ENCODE measurements around the gene MYO5B. TPM values are rescaled to one million over a fixed set of nuclear protein-coding genes. Genes with fewer than 3 reads are reported as not detected.

Gene MYO5B
- total and polyA plus RNA-seq, 9 donors: 0.83 to 3.3 (median 1.3) TPM

- Histone ChIP-seq H3K9me3 (replicated peaks; ENCODE audit: control insufficient read depth, low read depth, low read length) (no peaks in the 10 kb centered on the region), H3K27ac (ENCODE audit: low read length) (no peak overlapping the region), H3K4me3 (ENCODE audit: low read length) (no peak overlapping the region), H3K36me3 (ENCODE audit: control insufficient read depth, insufficient read depth, low read length) (no peaks in the 10 kb centered on the region), H3K27me3 (ENCODE audit: control insufficient read depth, insufficient read depth, low read length) (no peaks in the 10 kb centered on the region), H3K4me1 (ENCODE audit: control insufficient read depth, insufficient read depth, low read length) (peaks cover 57% of the 10 kb centered on the region)
- no peak for DNase-seq
- 82% methylated on average over 8 of the region's 8 CpGs for WGBS (ENCODE audit: insufficient coverage)
Measured at GRCh38 chr18:49847524-49847923, 347.4 kb downstream of the MYO5B start.

DNA sequence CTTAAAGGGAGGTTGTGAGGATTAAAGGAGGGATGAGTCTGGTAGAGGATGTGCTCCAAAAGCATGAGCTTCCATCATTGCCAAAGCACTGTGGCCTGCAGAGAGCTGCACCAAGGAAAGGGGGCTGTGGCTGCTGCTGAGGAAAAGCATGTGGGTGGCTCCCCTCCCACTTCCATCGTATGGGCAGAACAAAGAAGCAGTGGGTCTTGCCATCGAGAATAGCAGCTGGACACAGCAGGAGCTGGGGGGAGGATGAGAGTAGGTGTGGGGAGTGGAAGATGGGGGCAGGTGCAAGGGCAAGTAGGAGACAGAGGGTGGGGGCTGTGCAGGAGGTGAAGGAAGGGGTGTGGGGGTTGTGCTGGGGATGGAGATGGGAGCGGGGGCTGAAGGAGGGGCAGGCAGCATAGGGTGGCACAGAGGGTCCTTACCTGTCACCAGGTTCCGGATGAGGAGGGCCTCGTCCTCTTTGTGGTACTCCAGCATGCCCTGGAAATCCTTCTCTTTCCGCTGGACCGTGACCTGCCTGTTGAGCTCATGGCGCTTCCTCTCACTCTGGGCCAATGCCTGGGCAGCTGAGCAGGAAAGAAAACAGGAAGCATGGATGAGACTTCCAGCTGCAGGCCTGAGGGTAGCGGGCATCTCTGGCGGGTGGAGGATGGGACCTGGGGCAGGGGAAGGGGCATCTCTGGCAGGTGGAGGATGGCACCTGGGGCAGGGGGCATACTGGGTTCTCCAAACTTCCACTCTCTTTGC, 348.1 kb downstream of the MYO5B start:
- 71% methylated on average over 9 of the region's 10 CpGs for WGBS (ENCODE audit: insufficient coverage)
- no peak overlapping the region for H3K27ac ChIP-seq (ENCODE audit: low read length)
- H3K4me1 ChIP-seq (ENCODE audit: control insufficient read depth, insufficient read depth, low read length): peaks cover 61% of the 10 kb centered on the region
- H3K27me3 ChIP-seq (ENCODE audit: control insufficient read depth, insufficient read depth, low read length): no peaks in the 10 kb centered on the region
- no peak for DNase-seq
- H3K4me3 ChIP-seq (ENCODE audit: low read length): no peak overlapping the region
- H3K36me3 ChIP-seq (ENCODE audit: control insufficient read depth, insufficient read depth, low read length): no peaks in the 10 kb centered on the region
- H3K9me3 ChIP-seq (replicated peaks; ENCODE audit: control insufficient read depth, low read depth, low read length): no peaks in the 10 kb centered on the region

- H3K4me1 ChIP-seq (ENCODE audit: control insufficient read depth, insufficient read depth, low read length): peaks cover 65% of the 10 kb centered on the region
- peak; percentile 56 for DNase-seq
- no peaks in the 10 kb centered on the region for H3K36me3 ChIP-seq (ENCODE audit: control insufficient read depth, insufficient read depth, low read length)
- H3K27me3 ChIP-seq (ENCODE audit: control insufficient read depth, insufficient read depth, low read length): no peaks in the 10 kb centered on the region
- 16% methylated on average over 5 of the region's 5 CpGs for WGBS (ENCODE audit: insufficient coverage)
- no peaks in the 10 kb centered on the region for H3K9me3 ChIP-seq (replicated peaks; ENCODE audit: control insufficient read depth, low read depth, low read length)
- no peak overlapping the region for H3K4me3 ChIP-seq (ENCODE audit: low read length)
- H3K27ac ChIP-seq (ENCODE audit: low read length): no peak overlapping the region
Measured at GRCh38 chr18:49846361-49846662, 348.6 kb downstream of the MYO5B start.

- Histone ChIP-seq H3K27ac (ENCODE audit: low read length) (peak overlapping the region; percentile 32), H3K4me3 (ENCODE audit: low read length) (no peak overlapping the region), H3K9me3 (replicated peaks; ENCODE audit: control insufficient read depth, low read depth, low read length) (no peaks in the 10 kb centered on the region), H3K36me3 (ENCODE audit: control insufficient read depth, insufficient read depth, low read length) (no peaks in the 10 kb centered on the region), H3K27me3 (ENCODE audit: control insufficient read depth, insufficient read depth, low read length) (no peaks in the 10 kb centered on the region), H3K4me1 (ENCODE audit: control insufficient read depth, insufficient read depth, low read length) (peaks cover 68% of the 10 kb centered on the region)
- WGBS (ENCODE audit: insufficient coverage): 46% methylated on average over 5 of the region's 6 CpGs
- DNase-seq: peak; percentile 75
Measured at GRCh38 chr18:49845629-49846360, 349.2 kb downstream of the MYO5B start.

DNA sequence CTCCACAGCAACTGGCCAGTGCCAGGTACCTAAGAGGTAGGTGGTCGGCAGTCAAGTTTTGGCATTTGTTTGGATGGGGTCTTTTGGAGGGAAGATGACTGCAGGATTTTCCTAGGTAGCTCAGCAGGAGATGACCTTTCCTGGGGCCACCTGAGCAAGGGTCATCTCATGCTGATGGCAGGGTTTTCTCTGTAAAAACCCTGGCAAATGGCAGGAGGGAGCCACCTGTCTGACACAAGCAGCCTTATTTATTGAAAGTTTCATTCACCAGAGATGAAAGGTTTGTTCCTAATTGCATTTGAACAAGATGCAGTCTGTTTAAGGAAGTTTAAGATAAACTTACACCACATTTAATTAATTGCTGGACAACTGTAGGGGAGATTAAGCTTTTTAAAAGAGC, 350.0 kb downstream of the MYO5B start:
- Histone ChIP-seq H3K9me3 (replicated peaks; ENCODE audit: control insufficient read depth, low read depth, low read length) (no peaks in the 10 kb centered on the region), H3K4me3 (ENCODE audit: low read length) (no peak overlapping the region), H3K36me3 (ENCODE audit: control insufficient read depth, insufficient read depth, low read length) (no peaks in the 10 kb centered on the region), H3K27me3 (ENCODE audit: control insufficient read depth, insufficient read depth, low read length) (no peaks in the 10 kb centered on the region), H3K27ac (ENCODE audit: low read length) (no peak overlapping the region), H3K4me1 (ENCODE audit: control insufficient read depth, insufficient read depth, low read length) (peaks cover 66% of the 10 kb centered on the region)
- no CpG with 5 or more reads among the region's 1 CpG for WGBS (ENCODE audit: insufficient coverage)
- DNase-seq: no peak

- peak overlapping the region; percentile 74 for H3K27ac ChIP-seq (ENCODE audit: low read length)
- peaks cover 58% of the 10 kb centered on the region for H3K4me1 ChIP-seq (ENCODE audit: control insufficient read depth, insufficient read depth, low read length)
Measured at GRCh38 chr18:49843778-49844625, 350.9 kb downstream of the MYO5B start.

DNA sequence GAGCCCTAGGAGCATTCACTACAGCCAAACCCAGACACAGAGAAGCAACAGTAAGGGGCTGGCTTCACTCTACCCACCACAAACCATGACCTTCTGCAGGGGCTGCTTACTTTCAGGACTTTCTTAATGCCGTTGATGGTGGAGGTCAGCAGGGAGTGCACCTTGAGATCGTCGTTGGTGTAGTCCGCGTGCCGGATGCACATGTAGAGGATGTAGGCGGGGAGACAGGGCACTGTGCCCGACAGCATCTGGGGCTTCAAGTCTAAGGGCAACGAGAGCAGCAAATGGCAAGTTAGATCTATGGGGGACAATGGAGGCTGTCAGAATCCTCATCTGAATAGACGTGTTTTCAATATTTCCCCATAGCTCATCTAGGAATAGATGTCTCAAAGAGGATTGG, 351.8 kb downstream of the MYO5B start:
- no peak overlapping the region for H3K27ac ChIP-seq (ENCODE audit: low read length)

More at GRCh38 chr18:49843778-49844625, 350.9 kb downstream of the MYO5B start:
- H3K4me3 ChIP-seq (ENCODE audit: low read length): no peak overlapping the region
- peak; percentile 77 for DNase-seq
- 54% methylated on average over 5 of the region's 6 CpGs for WGBS (ENCODE audit: insufficient coverage)
- no peaks in the 10 kb centered on the region for H3K27me3 ChIP-seq (ENCODE audit: control insufficient read depth, insufficient read depth, low read length)
- no peaks in the 10 kb centered on the region for H3K9me3 ChIP-seq (replicated peaks; ENCODE audit: control insufficient read depth, low read depth, low read length)
- no peaks in the 10 kb centered on the region for H3K36me3 ChIP-seq (ENCODE audit: control insufficient read depth, insufficient read depth, low read length)

GRCh38 chr18:49842656-49843055, 352.3 kb downstream of the MYO5B start:
- WGBS (ENCODE audit: insufficient coverage): 76% methylated on average over 4 of the region's 4 CpGs
- H3K4me3 ChIP-seq (ENCODE audit: low read length): no peak overlapping the region
- peaks cover 58% of the 10 kb centered on the region for H3K4me1 ChIP-seq (ENCODE audit: control insufficient read depth, insufficient read depth, low read length)
- no peaks in the 10 kb centered on the region for H3K9me3 ChIP-seq (replicated peaks; ENCODE audit: control insufficient read depth, low read depth, low read length)
- H3K36me3 ChIP-seq (ENCODE audit: control insufficient read depth, insufficient read depth, low read length): no peaks in the 10 kb centered on the region
- no peak overlapping the region for H3K27ac ChIP-seq (ENCODE audit: low read length)
- DNase-seq: no peak
- H3K27me3 ChIP-seq (ENCODE audit: control insufficient read depth, insufficient read depth, low read length): no peaks in the 10 kb centered on the region

More for the DNA sequence above, 351.8 kb downstream of the MYO5B start:
- Histone ChIP-seq H3K4me3 (ENCODE audit: low read length) (no peak overlapping the region), H3K27me3 (ENCODE audit: control insufficient read depth, insufficient read depth, low read length) (no peaks in the 10 kb centered on the region), H3K4me1 (ENCODE audit: control insufficient read depth, insufficient read depth, low read length) (peaks cover 58% of the 10 kb centered on the region), H3K36me3 (ENCODE audit: control insufficient read depth, insufficient read depth, low read length) (no peaks in the 10 kb centered on the region), H3K9me3 (replicated peaks; ENCODE audit: control insufficient read depth, low read depth, low read length) (no peaks in the 10 kb centered on the region)
- DNase-seq: no peak
- 91% methylated on average over 8 of the region's 10 CpGs for whole genome bisulfite sequencing (ENCODE audit: insufficient coverage)

DNA sequence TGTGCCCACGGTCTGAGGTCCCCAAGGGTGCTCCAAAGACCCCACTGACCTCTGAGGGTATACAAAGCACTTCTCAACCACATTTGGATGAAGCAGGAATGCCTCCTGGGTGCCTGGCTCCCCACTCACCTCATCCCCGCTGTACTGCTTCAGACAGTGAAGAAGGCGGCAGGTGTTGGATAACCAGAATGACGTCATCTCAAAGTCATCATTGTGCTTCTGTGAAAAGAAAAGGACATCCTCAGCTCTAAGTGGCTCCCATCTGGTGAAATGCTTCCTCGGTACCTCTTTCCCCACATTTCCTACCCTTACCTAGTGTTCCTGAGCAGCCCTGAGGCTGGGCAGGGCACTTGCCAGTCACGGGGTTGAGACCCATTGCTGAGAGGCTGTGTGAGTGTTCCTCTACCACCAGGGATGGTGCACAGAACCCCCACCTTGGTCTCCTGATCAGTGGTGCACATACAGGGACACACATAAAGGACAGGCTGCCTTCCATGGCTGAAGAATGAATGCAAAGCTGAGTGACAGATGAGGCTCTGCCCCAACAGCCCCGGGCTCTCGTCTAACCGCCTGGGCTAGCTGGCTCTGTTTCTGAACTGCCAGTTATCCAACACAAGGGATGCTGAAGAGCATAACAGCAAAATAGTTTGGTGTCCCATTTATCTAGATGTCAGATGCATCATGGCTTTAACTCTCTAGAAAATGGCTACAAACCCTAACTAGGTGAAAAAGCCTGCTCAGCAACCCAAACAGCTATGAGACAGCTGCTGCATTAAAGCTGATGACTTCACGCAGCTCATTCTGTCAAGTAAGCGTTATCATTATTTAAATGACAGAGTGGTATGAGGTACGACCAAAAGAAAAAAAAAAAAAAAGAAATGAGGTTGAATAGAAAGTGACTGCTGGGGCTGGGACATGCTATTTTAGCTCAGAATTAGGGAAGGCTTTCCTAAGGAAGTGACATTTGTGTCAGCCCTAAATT, 353.4 kb downstream of the MYO5B start:
- Histone ChIP-seq H3K27ac (ENCODE audit: low read length) (no peak overlapping the region), H3K4me1 (ENCODE audit: control insufficient read depth, insufficient read depth, low read length) (peaks cover 49% of the 10 kb centered on the region), H3K27me3 (ENCODE audit: control insufficient read depth, insufficient read depth, low read length) (no peaks in the 10 kb centered on the region), H3K9me3 (replicated peaks; ENCODE audit: control insufficient read depth, low read depth, low read length) (no peaks in the 10 kb centered on the region), H3K36me3 (ENCODE audit: control insufficient read depth, insufficient read depth, low read length) (no peaks in the 10 kb centered on the region), H3K4me3 (ENCODE audit: low read length) (no peak overlapping the region)
- 83% methylated on average over 9 of the region's 12 CpGs for WGBS (ENCODE audit: insufficient coverage)
- DNase-seq: no peak

Data from muscle of leg (tissue), 11 donors.